LHCN-M2 (cell line): Measurements from ENCODE around the gene ZNF678. TPM values are rescaled to one million over a fixed set of nuclear protein-coding genes. Genes with fewer than 3 reads are reported as not detected.
A peak's percentile ranks its signal among the peaks of the same experiment; 100 is the strongest.

Source experiments
- DNase-seq: peaks from one replicate; pipeline ENCODE4 v3.0.0-alpha.2; 2012; ENCODE audit warnings: low read depth
- total RNA-seq: library from RNA; depleted of rRNA; stranded (reverse); fragments of >200 nt; gene quantifications from 2 replicates; pipeline ENCODE4 v1.2.3, GENCODE V29; 2014; rRNA removed

Gene ZNF678
- total RNA-seq, 1 experiment from 2014 or later, result 8.2 TPM

DNA sequence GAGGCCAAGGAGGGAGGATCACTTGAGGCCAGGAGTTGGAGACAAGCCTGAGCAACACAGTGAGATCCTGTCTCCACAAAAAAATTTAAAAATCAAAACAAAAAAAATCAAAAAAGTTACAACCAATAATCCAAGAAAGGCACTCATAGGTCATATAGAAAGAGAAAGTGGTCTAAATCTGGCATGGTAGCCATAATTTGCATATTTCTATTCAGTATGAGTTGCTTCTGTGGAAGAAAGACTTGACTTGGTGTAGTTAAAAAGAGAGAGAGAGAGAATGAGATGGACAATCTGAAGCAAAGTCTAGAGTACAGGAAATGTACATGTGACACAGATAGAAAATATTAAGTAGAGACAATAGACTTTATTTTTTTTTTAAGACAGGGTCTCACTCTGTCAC is 149.3 kb downstream of the ZNF678 start:
- no peak for DNase-seq

DNA sequence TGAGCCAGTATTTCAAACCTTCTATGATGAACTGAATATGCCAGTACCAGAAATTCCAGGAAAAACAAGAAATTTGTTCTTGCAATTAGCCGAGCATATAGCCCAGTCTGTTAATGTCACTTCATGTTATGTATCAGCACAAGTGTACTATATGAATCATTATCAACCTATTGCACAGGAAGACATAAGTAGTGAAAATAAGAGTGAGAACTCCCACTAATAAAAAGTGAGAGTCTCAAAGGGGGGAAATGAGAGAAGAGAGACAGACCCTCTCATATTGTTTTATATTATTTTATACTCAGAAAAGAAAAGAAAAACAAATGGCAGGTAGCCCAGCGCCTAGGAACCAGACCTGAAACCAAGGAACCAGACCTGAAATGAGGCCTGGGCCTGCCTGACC is 155.6 kb downstream of the ZNF678 start:
- no peak for DNase-seq

DNA sequence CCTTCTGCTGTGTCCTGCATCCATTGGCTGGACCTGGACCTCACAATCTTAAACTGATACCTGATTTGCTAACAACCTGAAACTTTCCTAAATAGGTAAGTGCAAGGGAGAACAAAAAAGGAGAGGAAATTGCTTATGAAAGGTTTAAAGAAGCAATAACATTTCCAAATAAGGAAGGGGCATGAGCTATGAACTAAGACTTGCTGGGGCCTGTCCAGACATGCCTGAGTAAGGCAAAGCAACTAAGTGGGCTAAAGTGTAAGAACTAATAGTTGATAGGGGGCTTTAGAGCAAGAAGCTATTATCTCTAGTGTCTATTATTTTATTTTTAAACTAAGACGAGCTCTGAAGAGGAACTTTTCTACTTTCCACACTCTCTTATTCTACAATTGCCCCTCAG is 160.1 kb downstream of the ZNF678 start:
- no peak for DNase-seq

DNA sequence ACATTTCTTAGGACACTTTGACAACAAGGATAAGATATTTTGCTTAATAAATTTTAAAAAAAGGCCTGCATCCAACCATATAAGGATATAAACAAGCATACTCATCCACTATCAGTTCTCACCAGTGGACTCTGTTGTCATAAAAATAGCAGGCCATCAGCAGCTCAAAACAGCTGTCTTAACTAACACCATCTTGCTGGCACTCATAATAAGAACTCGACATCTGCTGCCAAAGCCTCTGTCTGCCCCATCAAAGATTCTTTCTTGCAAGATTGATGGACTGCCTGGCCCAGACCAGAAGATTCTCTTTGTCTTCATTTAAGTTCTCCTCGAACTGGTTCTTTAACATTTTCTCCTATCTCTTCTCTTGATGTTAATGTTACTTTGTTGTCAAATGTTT is 161.7 kb downstream of the ZNF678 start:
- DNase-seq, result peak; percentile 48

DNA sequence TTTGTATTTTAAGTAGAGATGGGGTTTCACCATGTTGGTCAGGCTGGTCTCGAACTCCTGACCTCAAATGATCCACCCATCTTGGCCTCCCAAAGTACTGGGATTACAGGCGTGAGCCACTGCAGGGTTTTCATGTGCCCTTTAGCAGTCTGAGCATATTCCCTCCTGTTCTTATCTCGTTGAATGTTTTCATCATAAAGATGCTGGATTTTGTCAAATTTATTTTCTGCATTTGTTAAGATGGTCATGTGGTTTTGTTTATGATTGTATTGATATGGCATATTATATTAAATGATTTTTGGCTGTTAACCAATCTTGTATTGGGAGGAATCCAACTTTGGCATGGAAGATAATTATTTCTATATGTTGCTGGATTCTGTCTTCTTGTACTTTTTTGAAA is 163.0 kb downstream of the ZNF678 start:
- no peak for DNase-seq

Other genes starting within 250 kb of the ZNF678 start
- gene CDC42BPA, start 245.1 kb upstream of the ZNF678 start, total RNA-seq, result 29.8 and 38.2 TPM in 2 replicates
- 30.2 and 32.4 TPM in 2 replicates for gene JMJD4, start 171.7 kb downstream of the ZNF678 start, total RNA-seq
- 46.4 and 48.5 TPM in 2 replicates for gene SNAP47, start 171.9 kb downstream of the ZNF678 start, total RNA-seq